GM12891 (cell line): ENCODE data around the gene ZC3H4.

Experiments used
- POLR2A ChIP-seq: IDR thresholded peaks from 2 replicates; pipeline ENCODE4 v1.6.1; 2011; ENCODE audit warnings: low read depth, low read length, control low read depth
- POLR2AphosphoS5 ChIP-seq: IDR thresholded peaks from 2 replicates; pipeline ENCODE4 v1.6.1; 2011; ENCODE audit warnings: low read depth, low read length, control low read depth
- TAF1 ChIP-seq: IDR thresholded peaks from 2 replicates; pipeline ENCODE4 v1.6.1; 2011; ENCODE audit warnings: low read depth, low read length, control low read depth

GRCh38 chr19:47023448-47023794, 90.2 kb downstream of the ZC3H4 start:
- no peak for TF ChIP-seq TAF1
- TF ChIP-seq POLR2A = no peak
- TF ChIP-seq POLR2AphosphoS5 = no peak
